Ishikawa (cell line): ENCODE results near the gene MRPL42.

ENCODE experiments used
- CEBPB ChIP-seq: IDR thresholded peaks from 2 replicates; pipeline ENCODE4 v1.6.1; 2012
- CREB1 ChIP-seq: IDR thresholded peaks from 2 replicates; pipeline ENCODE4 v1.6.1; 2012; ENCODE audit warnings: low read depth
- EGR1 ChIP-seq: IDR thresholded peaks from 2 replicates; pipeline ENCODE4 v1.6.1; 2012
- EP300 ChIP-seq: IDR thresholded peaks from 2 replicates; pipeline ENCODE4 v1.6.1; 2012; ENCODE audit warnings: borderline replicate concordance
- FOXM1 ChIP-seq: IDR thresholded peaks from 2 replicates; pipeline ENCODE4 v1.6.1; 2012; ENCODE audit warnings: low read depth, borderline replicate concordance
- NFIC ChIP-seq: IDR thresholded peaks from 2 replicates; pipeline ENCODE4 v1.6.1; 2012
- RAD21 ChIP-seq: IDR thresholded peaks from 2 replicates; pipeline ENCODE4 v1.6.1; 2012; ENCODE audit warnings: low read depth
- TAF1 ChIP-seq: IDR thresholded peaks from 2 replicates; pipeline ENCODE4 v1.6.1; 2012; ENCODE audit warnings: low read depth, mild to moderate bottlenecking
- TCF12 ChIP-seq: IDR thresholded peaks from 2 replicates; pipeline ENCODE4 v1.6.1; 2012; ENCODE audit warnings: low read depth
- TEAD4 ChIP-seq: IDR thresholded peaks from 2 replicates; pipeline ENCODE4 v1.6.1; 2012
- YY1 ChIP-seq: IDR thresholded peaks from 2 replicates; pipeline ENCODE4 v1.6.1; 2012; ENCODE audit warnings: low read depth
- ZBTB7A ChIP-seq: IDR thresholded peaks from 2 replicates; pipeline ENCODE4 v1.6.1; 2012; ENCODE audit warnings: low read depth
- TF ChIP-seq, protein P1 (sequence below): IDR thresholded peaks from 2 replicates; pipeline ENCODE4 v1.6.1; 2012
- TF ChIP-seq, protein P2 (sequence below): IDR thresholded peaks from 2 replicates; pipeline ENCODE4 v1.6.1; 2012
- TF ChIP-seq, protein P3 (sequence below): IDR thresholded peaks from 2 replicates; pipeline ENCODE4 v1.6.1; 2012; ENCODE audit warnings: low read depth, mild to moderate bottlenecking

Gene MRPL42

DNA sequence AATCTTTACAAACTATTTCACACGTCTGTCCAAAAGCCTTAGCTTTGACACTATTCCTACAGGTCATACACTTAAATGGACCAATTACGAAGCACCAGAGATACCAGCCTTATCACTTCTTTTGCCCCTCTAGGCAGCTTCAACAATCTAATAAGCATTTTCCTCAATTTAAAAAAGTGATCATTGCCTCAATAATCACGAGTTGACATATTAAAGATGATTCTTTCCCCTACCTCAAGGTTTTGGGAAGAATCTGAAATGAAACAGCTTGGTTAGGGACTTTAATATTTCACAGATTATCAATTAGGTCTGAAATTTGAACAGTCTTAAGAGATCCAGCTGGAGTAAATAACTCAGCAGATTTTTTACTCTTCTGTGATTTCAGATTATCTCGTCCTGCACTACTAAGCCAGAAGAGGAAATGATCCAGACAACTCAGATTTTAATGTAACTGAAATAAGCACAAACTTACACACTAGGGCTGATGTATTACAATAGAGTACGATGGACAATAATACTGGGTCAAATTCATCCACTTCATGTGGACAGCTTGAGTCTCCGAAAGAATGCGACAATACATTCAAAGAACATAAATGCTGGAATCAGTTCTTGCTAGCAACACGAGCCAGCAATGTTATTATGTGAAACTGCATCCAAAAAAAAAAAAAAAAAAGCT is 41.4 kb upstream of the MRPL42 start:
- TF ChIP-seq TAF1 (no peak), EP300 (no peak), TCF12 (no peak), RAD21 (no peak), NFIC (no peak), CEBPB (no peak), CREB1 (no peak), YY1 (no peak), EGR1 (no peak), TEAD4 (no peak), FOXM1 (no peak), ZBTB7A (no peak)
- TF ChIP-seq, protein P1, sequence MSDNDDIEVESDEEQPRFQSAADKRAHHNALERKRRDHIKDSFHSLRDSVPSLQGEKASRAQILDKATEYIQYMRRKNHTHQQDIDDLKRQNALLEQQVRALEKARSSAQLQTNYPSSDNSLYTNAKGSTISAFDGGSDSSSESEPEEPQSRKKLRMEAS: no peak
- TF ChIP-seq, protein P2, sequence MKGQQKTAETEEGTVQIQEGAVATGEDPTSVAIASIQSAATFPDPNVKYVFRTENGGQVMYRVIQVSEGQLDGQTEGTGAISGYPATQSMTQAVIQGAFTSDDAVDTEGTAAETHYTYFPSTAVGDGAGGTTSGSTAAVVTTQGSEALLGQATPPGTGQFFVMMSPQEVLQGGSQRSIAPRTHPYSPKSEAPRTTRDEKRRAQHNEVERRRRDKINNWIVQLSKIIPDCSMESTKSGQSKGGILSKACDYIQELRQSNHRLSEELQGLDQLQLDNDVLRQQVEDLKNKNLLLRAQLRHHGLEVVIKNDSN: no peak
- TF ChIP-seq, protein P3, sequence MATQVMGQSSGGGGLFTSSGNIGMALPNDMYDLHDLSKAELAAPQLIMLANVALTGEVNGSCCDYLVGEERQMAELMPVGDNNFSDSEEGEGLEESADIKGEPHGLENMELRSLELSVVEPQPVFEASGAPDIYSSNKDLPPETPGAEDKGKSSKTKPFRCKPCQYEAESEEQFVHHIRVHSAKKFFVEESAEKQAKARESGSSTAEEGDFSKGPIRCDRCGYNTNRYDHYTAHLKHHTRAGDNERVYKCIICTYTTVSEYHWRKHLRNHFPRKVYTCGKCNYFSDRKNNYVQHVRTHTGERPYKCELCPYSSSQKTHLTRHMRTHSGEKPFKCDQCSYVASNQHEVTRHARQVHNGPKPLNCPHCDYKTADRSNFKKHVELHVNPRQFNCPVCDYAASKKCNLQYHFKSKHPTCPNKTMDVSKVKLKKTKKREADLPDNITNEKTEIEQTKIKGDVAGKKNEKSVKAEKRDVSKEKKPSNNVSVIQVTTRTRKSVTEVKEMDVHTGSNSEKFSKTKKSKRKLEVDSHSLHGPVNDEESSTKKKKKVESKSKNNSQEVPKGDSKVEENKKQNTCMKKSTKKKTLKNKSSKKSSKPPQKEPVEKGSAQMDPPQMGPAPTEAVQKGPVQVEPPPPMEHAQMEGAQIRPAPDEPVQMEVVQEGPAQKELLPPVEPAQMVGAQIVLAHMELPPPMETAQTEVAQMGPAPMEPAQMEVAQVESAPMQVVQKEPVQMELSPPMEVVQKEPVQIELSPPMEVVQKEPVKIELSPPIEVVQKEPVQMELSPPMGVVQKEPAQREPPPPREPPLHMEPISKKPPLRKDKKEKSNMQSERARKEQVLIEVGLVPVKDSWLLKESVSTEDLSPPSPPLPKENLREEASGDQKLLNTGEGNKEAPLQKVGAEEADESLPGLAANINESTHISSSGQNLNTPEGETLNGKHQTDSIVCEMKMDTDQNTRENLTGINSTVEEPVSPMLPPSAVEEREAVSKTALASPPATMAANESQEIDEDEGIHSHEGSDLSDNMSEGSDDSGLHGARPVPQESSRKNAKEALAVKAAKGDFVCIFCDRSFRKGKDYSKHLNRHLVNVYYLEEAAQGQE: no peak

DNA sequence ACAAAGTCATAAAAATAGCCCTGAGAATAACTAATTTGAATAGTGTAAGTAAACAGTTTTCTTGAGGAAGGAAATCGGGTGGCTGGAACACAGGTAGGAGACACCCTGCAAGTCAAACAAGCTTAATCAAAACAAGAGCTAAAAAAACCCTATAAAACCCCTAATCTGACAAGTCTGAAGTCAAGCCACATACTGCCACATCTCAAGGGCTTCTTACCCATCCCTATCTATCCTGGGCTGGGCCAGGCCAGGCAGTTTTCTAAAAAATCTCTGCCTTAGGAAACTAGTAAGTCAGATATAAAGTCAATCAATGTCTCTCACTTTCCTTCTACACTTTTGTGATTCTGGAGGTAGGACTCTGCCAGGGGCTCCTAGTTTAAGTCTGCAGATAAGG is 40.9 kb upstream of the MRPL42 start:
- TF ChIP-seq, protein P2: no peak
- TF ChIP-seq, protein P3: no peak
- TF ChIP-seq YY1: no peak
- no peak for TF ChIP-seq EGR1
- TF ChIP-seq TEAD4: no peak
- no peak for TF ChIP-seq TAF1
- no peak for TF ChIP-seq ZBTB7A
- no peak for TF ChIP-seq CEBPB
- TF ChIP-seq, protein P1: no peak
- TF ChIP-seq NFIC: no peak
- TF ChIP-seq EP300: no peak
- TF ChIP-seq FOXM1: no peak
- no peak for TF ChIP-seq RAD21
- TF ChIP-seq TCF12: no peak
- no peak for TF ChIP-seq CREB1

DNA sequence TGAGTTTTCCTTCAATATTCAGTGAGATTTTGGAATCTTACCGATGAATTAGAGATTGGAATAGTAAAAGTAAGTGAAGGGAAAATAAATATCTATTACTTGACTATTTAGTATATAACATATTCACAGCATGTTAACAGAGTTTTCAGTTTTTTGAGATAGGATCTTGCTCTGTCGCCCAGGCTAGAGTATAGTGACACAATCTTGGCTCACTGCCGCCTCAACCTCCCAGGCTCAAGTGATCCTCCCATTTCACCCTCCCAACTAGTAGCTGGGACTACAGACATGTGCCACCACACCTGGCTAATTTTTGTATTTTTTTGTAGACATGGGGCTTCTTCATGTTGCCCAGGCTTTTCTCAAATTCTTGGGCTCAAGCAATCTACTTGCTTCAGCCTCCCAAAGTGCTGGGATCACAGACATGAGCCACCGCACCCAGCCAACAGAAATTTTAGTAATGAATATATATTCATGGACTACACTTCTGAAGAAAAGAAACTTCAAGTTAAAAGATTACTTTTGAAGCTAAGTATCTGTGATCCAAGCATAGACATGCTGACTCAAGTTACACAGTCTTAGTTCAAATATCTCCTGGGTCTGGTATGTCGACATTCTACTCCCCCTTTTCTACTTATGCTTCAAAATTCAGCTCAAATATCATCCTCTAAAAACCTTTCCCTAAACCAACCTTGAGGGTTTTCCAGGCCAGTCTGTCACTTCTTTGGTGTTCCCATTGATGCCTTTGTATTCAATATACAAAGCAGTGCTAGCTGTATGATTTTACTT is 39.3 kb upstream of the MRPL42 start:
- TF ChIP-seq TAF1 (no peak), FOXM1 (no peak), CEBPB (no peak), CREB1 (no peak), EGR1 (no peak), YY1 (no peak)
- TF ChIP-seq, protein P1: no peak

DNA sequence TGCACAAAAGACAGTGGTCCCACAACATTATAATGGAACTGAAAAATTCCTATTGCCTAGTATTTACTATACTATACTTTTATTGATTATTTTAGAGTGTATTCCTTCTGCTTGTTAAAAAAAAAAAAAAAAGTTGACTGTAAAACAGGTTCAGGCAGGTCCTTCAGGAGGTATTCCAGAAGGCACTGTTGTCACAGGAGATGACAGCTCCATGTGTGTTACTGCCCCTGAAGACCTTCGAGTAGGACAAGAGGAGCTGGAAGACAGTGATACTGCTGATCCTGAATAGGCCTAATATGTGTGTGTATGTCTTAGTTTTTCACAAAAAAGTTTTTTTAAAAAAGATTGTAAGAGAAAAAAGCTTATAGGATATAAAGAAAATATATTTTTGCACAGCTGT is 37.9 kb upstream of the MRPL42 start:
- TF ChIP-seq YY1 (no peak), ZBTB7A (no peak)
- TF ChIP-seq, protein P3: no peak
